MCF 10A (cell line): ENCODE measurements around the gene MSH6. TPM values are rescaled to one million over a fixed set of nuclear protein-coding genes. Genes with fewer than 3 reads are reported as not detected.

ENCODE experiments used
- BruUV-seq: library from RNA; stranded (reverse); fragments of 400-500 nt; replicated peaks from 2 replicates; lab custom pipeline; 2021; lab: Mats Ljungman, UMichigan
- CTCF ChIA-PET: fragments of 300-600 bp; sonication (Branson Sonifier 250); formaldehyde crosslinking; extraction: SDS; loops from one replicate; lab custom pipeline; 2021; ENCODE audit warnings: antibody characterized with exemption, inconsistent platforms; lab: Yijun Ruan, JAX
- POLR2A ChIA-PET: fragments of 300-600, 350-650 bp; sonication (Branson Sonifier 250); formaldehyde crosslinking; extraction: SDS; loops from one replicate; lab custom pipeline; 2020; ENCODE audit warnings: antibody characterized with exemption, inconsistent platforms; lab: Yijun Ruan, JAX
- DNase-seq: peaks from one replicate; pipeline ENCODE4 v3.0.0-alpha.2; 2018; ENCODE audit not compliant: unreplicated experiment
- H3K27ac Mint-ChIP-seq: one replicate; pipeline ENCODE4 v1.8.0; 2022; ENCODE audit warnings: mild to moderate bottlenecking, low read depth, mixed read lengths; ENCODE audit not compliant: unreplicated experiment
- H3K27me3 Mint-ChIP-seq: one replicate; pipeline ENCODE4 v1.8.0; 2022; ENCODE audit warnings: mixed read lengths; ENCODE audit not compliant: insufficient read depth, unreplicated experiment
- H3K36me3 Mint-ChIP-seq: one replicate; pipeline ENCODE4 v1.8.0; 2022; ENCODE audit warnings: mild to moderate bottlenecking, moderate library complexity, mixed read lengths; ENCODE audit not compliant: insufficient read depth, unreplicated experiment
- H3K4me1 Mint-ChIP-seq: one replicate; pipeline ENCODE4 v1.8.0; 2022; ENCODE audit warnings: mixed read lengths; ENCODE audit not compliant: insufficient read depth, unreplicated experiment
- H3K4me3 Mint-ChIP-seq: one replicate; pipeline ENCODE4 v1.8.0; 2022; ENCODE audit warnings: mild to moderate bottlenecking, moderate library complexity, mixed read lengths; ENCODE audit not compliant: unreplicated experiment
- H3K9me3 Mint-ChIP-seq: one replicate; pipeline ENCODE4 v1.8.0; 2022; ENCODE audit warnings: mixed read lengths; ENCODE audit not compliant: unreplicated experiment
- CTCF ChIP-seq: fragments of 200-600 bp; IDR thresholded peaks from one replicate; pipeline ENCODE4 v1.8.0; 2022; ENCODE audit warnings: antibody characterized with exemption, mild to moderate bottlenecking; ENCODE audit not compliant: unreplicated experiment
- intact Hi-C: fragments of 100-400 bp; cut with micrococcal nuclease; formaldehyde crosslinking; loops from 2 replicates; pipeline ENCODE4 v1.14.1; 2022
- total RNA-seq: library from RNA; stranded (reverse); gene quantifications from 2 replicates; pipeline ENCODE4 v1.2.3, GENCODE V29; 2022

The MSH6 gene
- total RNA-seq, 1 experiment from 2014 or later: 45.3 TPM

GRCh38 chr2:47833516-47833968 is 50.6 kb downstream of the MSH6 start:
- Mint-ChIP-seq H3K36me3 (peaks cover 85% of the 10 kb centered on the region), H3K27ac (no peak overlapping the region), H3K4me1 (no peaks in the 10 kb centered on the region), H3K9me3 (no peaks in the 10 kb centered on the region), H3K27me3 (no peaks in the 10 kb centered on the region), H3K4me3 (no peak overlapping the region)
- intact Hi-C loops: no loop called here
- no peak for DNase-seq
- POLR2A ChIA-PET: interaction anchor here (0.6 to 0.7 kb wide), 2 partner anchors 26 to 612 kb away, joined by 3 read pairs; no protein-coding TSS in a partner anchor
- no peak for TF ChIP-seq CTCF
- BruUV-seq: no TSS peak
- CTCF ChIA-PET: interaction anchor here (0.6 to 0.9 kb wide), 2 partner anchors 24 to 25 kb away, joined by 3 read pairs; no protein-coding TSS in a partner anchor

GRCh38 chr2:47838249-47838648 is 55.3 kb downstream of the MSH6 start:
- no peak for DNase-seq
- no peaks in the 10 kb centered on the region for H3K4me1 Mint-ChIP-seq
- H3K4me3 Mint-ChIP-seq: no peak overlapping the region
- no TSS peak for BruUV-seq
- no peak for TF ChIP-seq CTCF
- H3K27me3 Mint-ChIP-seq: no peaks in the 10 kb centered on the region
- H3K27ac Mint-ChIP-seq: no peak overlapping the region
- H3K9me3 Mint-ChIP-seq: no peaks in the 10 kb centered on the region
- peaks cover 56% of the 10 kb centered on the region for H3K36me3 Mint-ChIP-seq
- ChIA-PET CTCF (interaction anchor here (0.8 kb wide), 2 partner anchors 15 to 20 kb away, joined by 3 to 5 read pairs; no protein-coding TSS in a partner anchor), POLR2A (interaction anchor here (0.7 kb wide), 1 partner anchor 270 kb away, joined by 5 read pairs; no protein-coding TSS in a partner anchor)
- intact Hi-C loops: no loop called here

- Mint-ChIP-seq H3K4me1 (no peaks in the 10 kb centered on the region), H3K27me3 (no peaks in the 10 kb centered on the region), H3K4me3 (no peak overlapping the region), H3K36me3 (peaks cover 60% of the 10 kb centered on the region), H3K9me3 (no peaks in the 10 kb centered on the region), H3K27ac (no peak overlapping the region)
- intact Hi-C loops: no loop called here
- CTCF ChIA-PET: interaction anchor here (0.8 kb wide), 1 partner anchor 20 kb away, joined by 5 read pairs; no protein-coding TSS in a partner anchor
- no peak for TF ChIP-seq CTCF
- no peak for DNase-seq
- POLR2A ChIA-PET: interaction anchor here (0.7 kb wide), 1 partner anchor 271 kb away, joined by 5 read pairs; no protein-coding TSS in a partner anchor
- BruUV-seq: no TSS peak
Measured at GRCh38 chr2:47838686-47839085, 55.7 kb downstream of the MSH6 start.

DNA sequence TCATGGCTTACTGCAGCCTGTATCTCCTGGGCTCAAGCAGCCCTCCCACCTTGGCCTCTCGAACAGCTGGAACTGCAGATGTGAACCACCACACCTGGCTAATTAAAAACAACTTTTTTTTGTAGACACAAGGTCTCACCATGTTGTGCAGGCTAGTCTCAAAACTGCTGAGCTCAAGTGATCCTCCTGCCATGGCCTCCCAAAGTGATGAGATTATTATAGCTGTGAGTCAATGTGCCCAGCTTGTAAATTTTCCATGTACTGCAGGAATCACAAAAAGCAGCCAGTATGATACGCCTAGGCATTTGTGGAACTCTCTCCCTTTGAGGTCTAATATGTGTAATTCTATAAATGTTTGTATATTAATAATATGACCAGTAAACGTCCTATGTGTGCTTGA is 59.9 kb downstream of the MSH6 start:
- CTCF ChIA-PET: interaction anchor here (0.5 to 2.3 kb wide), 4 partner anchors 11 to 16 kb away, joined by 3 to 10 read pairs (median 4); no protein-coding TSS in a partner anchor
- TF ChIP-seq CTCF: no peak
- H3K4me1 Mint-ChIP-seq: peaks cover 9% of the 10 kb centered on the region

More for the DNA sequence above, 59.9 kb downstream of the MSH6 start:
- no peak for DNase-seq
- H3K27me3 Mint-ChIP-seq: no peaks in the 10 kb centered on the region
- no peaks in the 10 kb centered on the region for H3K9me3 Mint-ChIP-seq
- peaks cover 39% of the 10 kb centered on the region for H3K36me3 Mint-ChIP-seq
- no peak overlapping the region for H3K27ac Mint-ChIP-seq
- intact Hi-C loops: no loop called here
- H3K4me3 Mint-ChIP-seq: no peak overlapping the region
- no TSS peak for BruUV-seq
- POLR2A ChIA-PET: interaction anchor here (0.6 to 1.4 kb wide), 4 partner anchors 14 to 538 kb away, joined by 3 to 5 read pairs (median 3); no protein-coding TSS in a partner anchor
